GM12878 (cell line): ENCODE results near the gene KAZN. TPM values are rescaled to one million over a fixed set of nuclear protein-coding genes. Genes with fewer than 3 reads are reported as not detected.

Source experiments
- ATAC-seq: fragments of 200-7000 bp; cut with Tn5 transposase; 3 replicates; pipeline ENCODE4 v1.9.1; 2020; ENCODE audit warnings: mild to moderate bottlenecking, moderate library complexity
- BruUV-seq: library from RNA; stranded (reverse); fragments of 400-500 nt; replicated peaks from 2 replicates; lab custom pipeline; 2021; lab: Mats Ljungman, UMichigan
- CTCF ChIA-PET: fragments of 300-600 bp; sonication (Branson Sonifier 250); formaldehyde crosslinking; extraction: SDS; loops from one replicate; lab custom pipeline; 2021; ENCODE audit warnings: inconsistent platforms; lab: Yijun Ruan, JAX
- POLR2A ChIA-PET: fragments of 350-600 bp; formaldehyde crosslinking; extraction: SDS; loops from one replicate; lab custom pipeline; 2021; ENCODE audit warnings: inconsistent platforms; lab: Charles Lee
- RAD21 ChIA-PET: fragments of 300-600 bp; sonication (Branson Sonifier 250); formaldehyde crosslinking; loops from one replicate; lab custom pipeline; 2023; ENCODE audit warnings: antibody characterized with exemption; ENCODE audit not compliant: unreplicated experiment; lab: Charles Lee
- SMC1A ChIA-PET: fragments of 300-600 bp; sonication (Branson Sonifier 250); formaldehyde crosslinking; loops from one replicate; lab custom pipeline; 2023; ENCODE audit not compliant: unreplicated experiment, uncharacterized antibody; lab: Charles Lee
- DNase-seq: peaks from one replicate; pipeline ENCODE4 v3.0.0-alpha.2; 2011; ENCODE audit warnings: low read depth, low spot score
- FAIRE-seq: peaks from 3 replicates; lab custom pipeline; 2011; peaks lifted over from hg19 to GRCh38; lab: Jason Lieb, UNC
- H2AFZ ChIP-seq: 2 replicates; pipeline ENCODE4 v1.6.0; 2011; ENCODE audit warnings: low read depth, low read length, control low read depth; ENCODE audit not compliant: control insufficient read depth
- H3K27ac ChIP-seq: 2 replicates; pipeline ENCODE4 v1.5.1; 2011; ENCODE audit warnings: control low read depth; ENCODE audit not compliant: control insufficient read depth, insufficient read depth
- H3K27me3 ChIP-seq, 2 experiments: replicated peaks in 1 of 2; 2 replicates each; pipeline versions ENCODE4 v1.6.0 to v1.6.1; 2011; ENCODE audit warnings: low read length in 1 of 2; ENCODE audit not compliant: control insufficient read depth in 2 of 2, insufficient read depth in 2 of 2
- H3K36me3 ChIP-seq, 2 experiments: 2 replicates each; pipeline ENCODE4 v1.5.1; 2011; ENCODE audit warnings: low read length in 1 of 2; ENCODE audit not compliant: control insufficient read depth in 2 of 2, insufficient read depth in 2 of 2
- H3K4me1 ChIP-seq: 2 replicates; pipeline ENCODE4 v1.6.1; 2011; ENCODE audit warnings: mild to moderate bottlenecking, low read length, moderate library complexity, mixed read lengths; ENCODE audit not compliant: control insufficient read depth, insufficient read depth
- H3K4me2 ChIP-seq: 2 replicates; pipeline ENCODE4 v1.6.0; 2011; ENCODE audit warnings: control low read depth; ENCODE audit not compliant: control insufficient read depth, insufficient read depth
- H3K4me3 ChIP-seq: fragments of 200-600 bp; sonication (generic); 2 replicates; pipeline ENCODE4 v1.5.1; 2016
- H3K79me2 ChIP-seq: 2 replicates; pipeline ENCODE4 v1.6.0; 2011; ENCODE audit warnings: low read length; ENCODE audit not compliant: control insufficient read depth, insufficient read depth
- H3K9ac ChIP-seq: 2 replicates; pipeline ENCODE4 v1.8.0; 2011; ENCODE audit warnings: low read length, control low read depth, mixed read lengths; ENCODE audit not compliant: control insufficient read depth, insufficient read depth
- H3K9me3 ChIP-seq: replicated peaks from 3 replicates; pipeline ENCODE4 v1.5.1; 2011; ENCODE audit warnings: mild to moderate bottlenecking, low read length; ENCODE audit not compliant: control insufficient read depth, insufficient read depth
- H4K20me1 ChIP-seq: 2 replicates; pipeline ENCODE4 v1.6.0; 2011; ENCODE audit not compliant: control insufficient read depth, insufficient read depth
- BCL11A ChIP-seq: IDR thresholded peaks from 2 replicates; pipeline ENCODE4 v1.6.1; 2011; ENCODE audit warnings: low read depth, low read length
- CHD4 ChIP-seq: fragments of 200-600 bp; sonication (generic); IDR thresholded peaks from 2 replicates; pipeline ENCODE4 v1.6.1; 2016; ENCODE audit warnings: mild to moderate bottlenecking
- CTCF ChIP-seq, 3 experiments: IDR thresholded peaks in 2 of 3; conservative IDR thresholded peaks in 1 of 3; 2 replicates each; pipeline ENCODE4 v1.5.1; 2011; ENCODE audit warnings: low read depth in 3 of 3, low read length in 3 of 3, mild to moderate bottlenecking in 3 of 3, control low read depth in 2 of 3, moderate library complexity in 2 of 3, inconsistent platforms in 1 of 3, mixed read lengths in 1 of 3; ENCODE audit not compliant: control insufficient read depth in 2 of 3, insufficient read depth in 1 of 3; ENCODE audit errors: extremely low read depth in 1 of 3
- DPF2 ChIP-seq: fragments of 450-650 bp; IDR thresholded peaks from 2 replicates; pipeline ENCODE4 v1.6.1; 2017; ENCODE audit warnings: mild to moderate bottlenecking
- IKZF2 ChIP-seq, 2 experiments: fragments of 450-650 bp; IDR thresholded peaks; 2 replicates each; pipeline ENCODE4 v1.6.1; 2017; ENCODE audit warnings: mild to moderate bottlenecking in 2 of 2, moderate library complexity in 2 of 2
- KAT2A ChIP-seq: conservative IDR thresholded peaks from 2 replicates; pipeline ENCODE4 v1.6.1; 2011; ENCODE audit warnings: low read depth, low read length; ENCODE audit not compliant: control insufficient read depth
- NR2C2 ChIP-seq: IDR thresholded peaks from 2 replicates; pipeline ENCODE4 v1.6.1; 2011; ENCODE audit warnings: borderline replicate concordance, low read depth; ENCODE audit not compliant: control insufficient read depth, insufficient read length
- RELA ChIP-seq: fragments of 450-650 bp; IDR thresholded peaks from 2 replicates; pipeline ENCODE4 v1.8.0; 2014; ENCODE audit warnings: borderline replicate concordance; ENCODE audit not compliant: partially characterized antibody
- SIX5 ChIP-seq: IDR thresholded peaks from 2 replicates; pipeline ENCODE4 v1.6.1; 2011; ENCODE audit warnings: mild to moderate bottlenecking, low read depth, low read length, moderate library complexity; ENCODE audit not compliant: severe bottlenecking
- SMARCA5 ChIP-seq: fragments of 450-650 bp; IDR thresholded peaks from 2 replicates; pipeline ENCODE4 v1.6.1; 2017; ENCODE audit warnings: mild to moderate bottlenecking
- SP1 ChIP-seq: IDR thresholded peaks from one replicate; pipeline ENCODE4 v1.6.1; 2011; ENCODE audit warnings: low read depth, low read length
- SREBF1 ChIP-seq: IDR thresholded peaks from 2 replicates; pipeline ENCODE4 v1.6.1; 2012; ENCODE audit warnings: mild to moderate bottlenecking, low read length
- STAT1 ChIP-seq: fragments of 450-650 bp; conservative IDR thresholded peaks from 2 replicates; pipeline ENCODE4 v1.6.1; 2014; ENCODE audit warnings: antibody characterized with exemption, mild to moderate bottlenecking
- YY1 ChIP-seq: IDR thresholded peaks from 2 replicates; pipeline ENCODE4 v1.6.1; 2011; ENCODE audit warnings: low read depth, mild to moderate bottlenecking, low read length
- ZBTB4 ChIP-seq: fragments of 450-650 bp; formaldehyde crosslinking; IDR thresholded peaks from 2 replicates; pipeline ENCODE4 v1.4.0; 2022; ENCODE audit warnings: mild to moderate bottlenecking, moderate library complexity
- ZNF384 ChIP-seq: IDR thresholded peaks from 2 replicates; pipeline ENCODE4 v1.6.1; 2012; ENCODE audit warnings: low read depth, mild to moderate bottlenecking, low read length, improper control_type of control experiment, borderline replicate concordance
- ZNF622 ChIP-seq: fragments of 450-650 bp; IDR thresholded peaks from 2 replicates; pipeline ENCODE4 v1.6.1; 2017; ENCODE audit warnings: mild to moderate bottlenecking, inconsistent platforms
- WGBS: methylation state at CpG from one replicate; pipeline ENCODE4 v1.1.6; 2016; ENCODE audit warnings: low lambda C conversion rate; ENCODE audit not compliant: insufficient replicate concordance, insufficient coverage; ENCODE audit errors: missing lambda C conversion rate; 5-methylcytosine and 5-hydroxymethylcytosine counted together
- in situ Hi-C: fragments of 300-500 bp; cut with MboI; formaldehyde crosslinking; loops from 9 replicates; pipeline ENCODE4 v1.14.3; 2018; ENCODE audit warnings: mixed read lengths
- intact Hi-C: fragments of 100-400 bp; cut with micrococcal nuclease; formaldehyde crosslinking; loops from one replicate; pipeline ENCODE4 v1.14.2; 2022; ENCODE audit not compliant: unreplicated experiment
- polyA plus RNA-seq, 11 experiments: library from polyadenylated mRNA; depleted of rRNA in 4 of 11; unstranded in 6 of 11; stranded (reverse) in 5 of 11; fragments of >200 nt; fragmentation: Nextera tagmentation in 4 of 11; fragmentation: Illumina TruSeq in 1 of 11; extraction: Ambion mirVana in 4 of 11; extraction: Trizol in 1 of 11; gene quantifications; 1 replicate in 1 of 11; 2 replicates in 10 of 11; pipeline versions ENCODE4 v1.2.1 to v1.2.3, GENCODE V29; 2011 to 2016; ENCODE audit warnings: inconsistent platforms in 2 of 11, missing spikeins in 2 of 11, low read depth in 1 of 11
- total RNA-seq, 4 experiments: library from RNA; depleted of rRNA in 3 of 4; stranded (reverse); fragments of >200 nt in 3 of 4; fragmentation: Illumina TruSeq in 1 of 4; extraction: Trizol in 1 of 4; gene quantifications; 2 replicates each; pipeline versions ENCODE4 v1.2.1 to v1.2.3, GENCODE V29; 2013 to 2021
- TF ChIP-seq, protein P1 (sequence below): fragments of 150-350 bp; IDR thresholded peaks from 2 replicates; pipeline ENCODE4 v1.6.1; 2014; ENCODE audit warnings: mild to moderate bottlenecking, low read depth, low read length

The KAZN gene
- total and polyA plus RNA-seq, 10 of the 15 experiments (the other 5 are each of a cell fraction or from before 2014, with no cell fraction given), result 0.72 to 4.0 (median 1.2) TPM

DNA sequence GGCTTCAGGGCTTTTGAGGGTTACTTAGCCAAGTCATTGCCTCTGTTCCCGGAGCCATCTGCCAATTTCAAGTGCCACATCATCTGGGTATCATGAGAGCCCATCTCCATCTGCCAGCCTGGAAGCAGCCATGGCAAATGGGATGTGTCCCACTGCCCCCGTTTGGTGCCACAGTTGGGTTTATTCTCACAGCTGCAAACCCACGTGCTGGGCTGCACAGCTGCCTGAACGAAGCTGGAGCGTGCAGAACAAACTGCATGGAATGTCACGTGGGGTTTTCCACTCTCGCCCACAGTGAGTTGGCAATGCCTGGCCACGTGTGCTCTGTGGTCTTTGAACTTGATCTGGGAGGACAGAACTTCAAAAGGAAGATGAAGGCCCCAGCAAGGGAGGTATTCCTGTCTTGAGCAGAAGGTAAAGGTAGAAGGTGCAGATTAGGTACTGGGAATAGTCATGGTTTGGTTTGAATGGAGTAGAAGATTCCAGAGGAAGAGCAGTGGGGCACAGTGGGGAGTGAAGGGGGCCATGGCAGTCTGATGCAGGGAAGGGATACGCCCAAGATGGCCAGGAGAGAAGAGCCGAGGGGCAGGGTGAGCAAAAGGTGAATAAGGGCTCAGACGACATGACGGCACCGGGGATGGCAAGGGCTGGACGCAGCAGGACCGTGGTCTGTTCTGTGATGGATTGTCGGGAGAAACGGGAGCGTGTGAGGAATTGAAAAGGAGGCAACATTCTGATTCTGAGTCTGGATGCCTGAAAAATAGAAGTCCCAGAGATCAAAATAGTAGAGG, 222.0 kb downstream of the KAZN start:
- H3K9me3 ChIP-seq, result no peaks in the 10 kb centered on the region; the same call in 2 of the 3 replicates
- SMC1A ChIA-PET, result no interaction called here
- 28% methylated on average over 18 of the region's 18 CpGs for WGBS
- CTCF ChIA-PET, result no interaction called here
- no peak overlapping the region for H3K4me3 ChIP-seq
- BruUV-seq, result no TSS peak
- TF ChIP-seq, protein P1, sequence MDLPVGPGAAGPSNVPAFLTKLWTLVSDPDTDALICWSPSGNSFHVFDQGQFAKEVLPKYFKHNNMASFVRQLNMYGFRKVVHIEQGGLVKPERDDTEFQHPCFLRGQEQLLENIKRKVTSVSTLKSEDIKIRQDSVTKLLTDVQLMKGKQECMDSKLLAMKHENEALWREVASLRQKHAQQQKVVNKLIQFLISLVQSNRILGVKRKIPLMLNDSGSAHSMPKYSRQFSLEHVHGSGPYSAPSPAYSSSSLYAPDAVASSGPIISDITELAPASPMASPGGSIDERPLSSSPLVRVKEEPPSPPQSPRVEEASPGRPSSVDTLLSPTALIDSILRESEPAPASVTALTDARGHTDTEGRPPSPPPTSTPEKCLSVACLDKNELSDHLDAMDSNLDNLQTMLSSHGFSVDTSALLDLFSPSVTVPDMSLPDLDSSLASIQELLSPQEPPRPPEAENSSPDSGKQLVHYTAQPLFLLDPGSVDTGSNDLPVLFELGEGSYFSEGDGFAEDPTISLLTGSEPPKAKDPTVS, result no peak
- TF ChIP-seq SMARCA5, result no peak
- no peak for TF ChIP-seq NR2C2
- no peak for TF ChIP-seq YY1
- TF ChIP-seq SIX5, result no peak
- no peak for TF ChIP-seq RELA
- TF ChIP-seq SP1, result no peak
- TF ChIP-seq KAT2A, result no peak
- no peak for TF ChIP-seq STAT1
- TF ChIP-seq CTCF (IDR thresholded peaks at IDR 0.05 in 2 of 3, conservative IDR thresholded peaks at IDR 0.05 in 1 of 3; ENCODE audit: control insufficient read depth in 2 of 3, extremely low read depth in 1 of 3, insufficient read depth in 1 of 3, low read depth in 3 of 3, low read length in 3 of 3), result no peak
- TF ChIP-seq ZNF384, result no peak
- TF ChIP-seq ZBTB4, result no peak
- TF ChIP-seq DPF2, result no peak
- no peak for TF ChIP-seq ZNF622
- no peak for TF ChIP-seq CHD4
- no peak for TF ChIP-seq SREBF1
- no peak for TF ChIP-seq IKZF2 (IDR thresholded peaks at IDR 0.05)
- TF ChIP-seq BCL11A, result no peak
- no peak overlapping the region for H3K4me2 ChIP-seq
- H2AFZ ChIP-seq, result no peak overlapping the region
- POLR2A ChIA-PET, result no interaction called here
- intact Hi-C loops (no loop called here), in situ Hi-C loops (no loop called here)
- H3K9ac ChIP-seq, result no peak overlapping the region
- FAIRE-seq (no peak), DNase-seq (no peak), ATAC-seq (no peak)
- H3K79me2 ChIP-seq, result no peaks in the 10 kb centered on the region
- no peaks in the 10 kb centered on the region for H3K36me3 ChIP-seq
- no peaks in the 10 kb centered on the region for H4K20me1 ChIP-seq
- H3K27ac ChIP-seq, result no peak overlapping the region
- H3K27me3 ChIP-seq, result no peaks in the 10 kb centered on the region
- no peaks in the 10 kb centered on the region for H3K4me1 ChIP-seq
- RAD21 ChIA-PET, result interaction anchor here (0.7 kb wide), 1 partner anchor 34 kb away, joined by 3 read pairs; no protein-coding TSS in a partner anchor
